GM18519 (cell line): ENCODE data around the gene SLC25A47.

ENCODE experiments used
- ATAC-seq: cut with Tn5 transposase; IDR thresholded peaks from one replicate; pipeline ENCODE4 v1.9.1; 2021; ENCODE audit warnings: mild to moderate bottlenecking, moderate library complexity; ENCODE audit not compliant: unreplicated experiment, low FRiP score

SLC25A47 gene

GRCh38 chr14:100322138-100322957, 791 bp upstream of the SLC25A47 start:
- ATAC-seq, result no peak

- no peak for ATAC-seq
These were observed 786 bp downstream of the SLC25A47 start for GRCh38 chr14:100323942-100324307.

GRCh38 chr14:100325231-100325632, 2.1 kb downstream of the SLC25A47 start:
- no peak for ATAC-seq

- no peak for ATAC-seq
These were observed 2.8 kb downstream of the SLC25A47 start for GRCh38 chr14:100325958-100326357.

- no peak for ATAC-seq
These were observed 4.0 kb downstream of the SLC25A47 start for GRCh38 chr14:100327128-100327527.

GRCh38 chr14:100328495-100329163, 5.5 kb downstream of the SLC25A47 start:
- no peak for ATAC-seq

- ATAC-seq, result no peak
These were observed 6.3 kb downstream of the SLC25A47 start for GRCh38 chr14:100329233-100330006.

- ATAC-seq, result no peak
These were observed 6.8 kb downstream of the SLC25A47 start for GRCh38 chr14:100330007-100330344.

GRCh38 chr14:100330388-100330931, 7.3 kb downstream of the SLC25A47 start:
- ATAC-seq, result no peak

- ATAC-seq, result no peak
These were observed 9.0 kb downstream of the SLC25A47 start for GRCh38 chr14:100332071-100332639.

- ATAC-seq, result no peak
These were observed 9.7 kb downstream of the SLC25A47 start for GRCh38 chr14:100332797-100333196.

- no peak for ATAC-seq
These were observed 10.2 kb downstream of the SLC25A47 start for GRCh38 chr14:100333311-100333710.

GRCh38 chr14:100333827-100334226, 10.7 kb downstream of the SLC25A47 start:
- no peak for ATAC-seq

GRCh38 chr14:100334904-100335303, 11.8 kb downstream of the SLC25A47 start:
- ATAC-seq, result no peak

- ATAC-seq, result no peak
These were observed 13.7 kb downstream of the SLC25A47 start for GRCh38 chr14:100336618-100337530.

GRCh38 chr14:100339766-100340422, 16.8 kb downstream of the SLC25A47 start:
- no peak for ATAC-seq

- ATAC-seq, result no peak
These were observed 17.3 kb downstream of the SLC25A47 start for GRCh38 chr14:100340423-100340813.

GRCh38 chr14:100341301-100342031, 18.3 kb downstream of the SLC25A47 start:
- ATAC-seq, result no peak

GRCh38 chr14:100342195-100342594, 19.1 kb downstream of the SLC25A47 start:
- ATAC-seq, result no peak
